ENCODE data around the gene C11orf87. TPM values are rescaled to one million over a fixed set of nuclear protein-coding genes. Genes with fewer than 3 reads are reported as not detected.

Gene C11orf87
- polyA plus RNA-seq (ENCODE audit: insufficient read length in 12 of 12) = 1 to 10 TPM in 2 of 12 donors, under 1 TPM in 8, not detected in 2; 0.13 to 1.6 (median 0.32) TPM
- long read RNA-seq, donor 1 = 0 reads
- long read RNA-seq, donor 2 = 0 reads
- long read RNA-seq, donor 3 = 0 reads
- long read RNA-seq, donor 4 = 0 reads
- long read RNA-seq, donor 5 = 0 reads
- long read RNA-seq, donor 6 = 0 reads
- long read RNA-seq, donor 7 = 0 reads
- long read RNA-seq, donor 8 = 0 reads
- long read RNA-seq, donor 9 = 0 reads
- long read RNA-seq, donor 10 = 0 reads
- long read RNA-seq, donor 11 = 0 reads

DNA sequence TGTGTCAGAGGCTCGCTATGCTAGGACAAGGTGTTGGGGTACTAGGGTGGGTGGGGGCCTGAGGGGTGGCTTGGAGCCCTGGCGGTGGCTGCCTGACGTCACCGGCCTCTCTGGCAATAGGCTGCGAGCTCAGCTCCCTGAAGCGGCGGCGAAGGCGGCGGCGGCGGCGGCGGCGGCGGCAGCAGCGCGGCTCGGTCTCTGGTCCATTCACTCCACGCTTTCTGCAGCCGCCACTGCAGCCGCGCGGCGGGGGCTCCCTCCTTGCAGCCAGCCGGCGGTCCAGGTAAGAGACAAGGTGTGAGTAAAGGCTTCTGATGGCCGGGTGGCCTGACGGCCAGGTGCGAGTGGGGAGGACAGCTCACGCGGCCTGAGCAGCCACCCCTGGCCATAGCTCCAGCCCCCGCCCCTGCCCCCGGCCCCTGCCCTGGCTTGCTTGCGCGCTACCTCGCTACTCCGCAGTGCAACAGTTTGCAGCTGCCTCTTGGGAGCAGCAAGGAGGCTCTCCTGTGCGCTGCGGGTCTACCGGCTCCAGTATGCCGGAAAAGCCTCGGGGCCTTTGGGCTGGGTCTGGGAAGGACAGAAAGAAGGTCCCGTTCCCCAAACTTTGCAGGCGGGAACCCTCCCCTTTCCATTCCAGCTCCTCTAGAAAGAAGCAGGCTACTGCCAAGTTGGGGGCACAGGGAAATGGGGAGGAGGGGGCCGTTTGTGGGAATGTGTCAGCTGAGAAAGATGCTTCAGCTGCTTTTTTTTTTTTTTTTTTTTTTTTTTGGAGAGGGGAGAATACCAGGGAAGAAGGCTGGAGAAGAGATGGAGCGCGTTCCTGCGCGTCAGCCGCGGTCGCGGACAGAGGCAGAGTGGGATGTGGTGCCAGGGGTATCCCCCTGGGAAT is at the start of gene C11orf87:
Gene C11orf87 (plus strand): TSS at position 210 of the 889 bp plus-strand sequence. CDS start 1,444 bp downstream, outside the sequence.
- no peak for DNase-seq

DNA sequence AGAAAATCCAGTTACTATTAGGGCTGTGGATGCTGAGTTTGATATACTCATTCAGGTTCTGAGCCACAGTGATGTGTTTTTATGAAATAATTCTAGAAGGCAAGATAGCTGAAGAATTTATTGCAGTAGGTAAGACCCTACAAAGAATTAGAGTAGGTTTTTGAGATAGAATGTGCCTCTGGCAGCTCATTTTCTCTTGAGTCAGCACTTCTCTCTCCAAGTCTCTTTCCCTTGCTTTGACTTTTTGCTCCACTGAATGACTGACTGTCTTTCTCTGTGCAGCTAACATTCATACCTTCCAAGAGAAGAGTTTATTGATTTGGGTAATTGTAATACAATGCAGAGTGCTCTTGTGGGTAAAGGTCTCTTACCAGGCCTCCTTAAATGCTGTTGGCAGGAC is 48.0 kb upstream of the C11orf87 start:
- DNase-seq = no peak

DNA sequence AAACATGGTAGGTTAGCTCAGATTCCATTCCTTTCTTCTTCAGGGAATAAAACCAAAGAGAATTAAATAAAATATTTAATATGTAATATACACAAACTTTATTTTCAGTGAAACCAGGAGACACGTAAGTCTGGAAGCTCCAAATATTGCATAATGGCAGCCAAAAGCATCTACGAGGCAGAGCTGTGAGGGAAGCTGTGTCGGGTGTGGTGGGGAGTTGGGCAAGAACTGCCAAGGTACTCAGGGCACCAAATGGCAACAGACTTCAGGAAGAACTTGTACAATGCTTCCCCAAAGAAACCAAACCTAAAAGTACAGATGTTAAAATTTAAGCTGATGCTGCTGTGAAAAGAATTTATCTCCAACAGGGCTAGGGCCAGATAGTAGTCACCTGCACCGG is 47.5 kb upstream of the C11orf87 start:
- no peak for DNase-seq

DNA sequence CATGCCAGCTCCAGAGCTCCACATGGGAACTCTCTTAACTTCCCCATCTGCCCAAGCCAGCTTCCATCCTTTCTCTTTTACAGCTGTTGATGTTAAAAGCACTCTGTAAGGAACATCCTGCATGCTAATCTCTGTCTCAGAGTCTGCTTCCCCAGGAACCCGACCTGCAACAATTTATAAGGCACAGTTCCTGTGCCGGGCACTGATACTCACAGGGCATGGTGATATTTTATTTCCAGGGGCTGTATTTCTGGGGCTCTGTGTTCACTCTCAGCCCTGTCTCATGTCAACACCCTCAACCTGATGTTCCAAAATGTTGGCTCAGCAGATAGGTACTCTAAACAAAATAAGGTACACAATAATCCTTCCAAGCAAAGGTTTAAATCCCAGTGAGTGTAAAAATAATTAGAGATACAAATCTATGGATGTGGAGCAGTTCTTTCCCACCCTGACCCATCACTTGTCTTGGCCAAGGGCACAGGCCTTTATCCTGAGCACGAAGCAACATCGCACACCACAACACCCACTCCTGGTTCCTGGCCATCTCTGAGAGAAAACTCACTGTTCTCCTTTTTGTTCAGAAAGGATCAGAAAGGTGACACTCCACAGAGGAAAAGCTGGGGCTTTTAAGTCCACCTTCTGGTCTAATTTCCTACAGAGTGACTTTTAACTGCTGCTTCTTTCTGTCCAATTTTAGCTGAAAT is 44.8 kb upstream of the C11orf87 start:
- no peak for DNase-seq

DNA sequence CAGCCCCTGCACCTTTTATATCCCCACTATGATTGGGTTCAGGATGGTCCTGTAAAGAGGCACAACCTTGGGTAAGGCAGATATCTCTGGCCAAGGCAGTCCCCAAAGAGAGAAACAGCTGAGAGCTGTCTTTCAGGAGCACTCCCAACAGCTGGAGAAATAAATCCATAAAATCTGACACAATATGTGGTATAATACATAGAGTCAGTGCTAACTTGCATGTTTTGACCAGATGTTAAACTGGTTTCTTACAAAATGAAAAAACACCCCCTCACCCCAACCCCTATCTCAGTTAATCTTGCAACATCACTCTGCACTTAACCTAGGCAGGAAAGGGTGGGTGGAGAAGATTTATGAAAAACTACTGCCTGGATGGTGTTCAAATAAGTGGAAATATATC is 44.0 kb upstream of the C11orf87 start:
- DNase-seq = peak; percentile 10

DNA sequence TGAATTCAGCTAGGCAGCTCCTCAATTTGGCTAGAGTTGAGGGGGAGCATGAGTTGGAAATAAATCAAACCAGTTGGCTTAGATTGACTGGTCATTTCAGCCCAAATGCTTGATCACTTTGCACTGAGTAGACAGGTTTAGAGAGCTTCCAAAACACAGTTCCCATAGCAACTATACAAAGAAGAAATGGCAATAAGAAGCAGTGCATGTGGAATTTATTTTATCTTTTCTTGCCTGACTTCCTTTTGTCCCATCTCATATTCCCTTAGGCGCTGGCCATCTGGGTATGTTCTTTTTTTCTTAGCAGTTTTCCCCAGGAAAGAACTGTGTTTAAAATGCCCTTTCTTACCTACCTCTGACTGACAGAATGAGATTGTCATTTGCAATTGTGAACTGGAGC is 38.7 kb upstream of the C11orf87 start:
- peak; percentile 38 for DNase-seq

DNA sequence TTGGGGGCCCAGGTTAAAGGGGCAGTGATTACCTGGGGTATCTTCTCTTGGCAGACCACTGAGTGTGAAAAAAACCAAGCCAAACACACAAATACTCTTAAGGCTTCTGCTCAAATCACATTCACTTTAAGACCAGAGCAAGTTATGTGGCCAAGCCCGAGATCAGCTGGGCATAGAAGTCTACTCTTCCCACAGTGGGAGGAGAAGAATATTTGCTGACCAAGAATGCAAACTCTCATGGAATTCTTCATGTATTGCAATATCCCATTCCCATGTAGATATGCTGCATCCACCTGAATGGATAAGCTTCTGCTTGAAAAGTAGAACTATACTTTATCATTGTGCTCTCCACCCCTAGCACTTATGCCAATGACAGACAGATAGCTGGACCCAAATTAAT is 37.1 kb upstream of the C11orf87 start:
- DNase-seq = no peak

DNA sequence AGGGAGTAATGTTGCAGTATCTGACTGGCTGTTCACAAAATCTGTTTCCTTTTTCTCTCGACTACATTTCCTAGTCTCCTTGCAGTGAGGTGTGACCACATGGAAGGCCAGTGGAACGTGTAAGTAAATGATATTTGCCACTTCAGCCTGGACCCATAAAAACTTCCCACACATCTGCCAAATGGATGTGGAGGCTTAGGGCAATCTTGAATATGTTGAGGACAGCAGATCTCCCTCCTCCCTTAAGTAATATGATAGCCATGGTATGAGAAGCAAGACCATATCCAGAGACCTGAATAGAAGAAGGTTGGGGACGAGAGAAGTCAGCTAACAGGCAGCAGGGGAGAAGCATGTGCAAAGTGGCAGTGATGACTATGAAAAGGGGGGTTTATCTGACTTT is 33.0 kb upstream of the C11orf87 start:
- DNase-seq = no peak

DNA sequence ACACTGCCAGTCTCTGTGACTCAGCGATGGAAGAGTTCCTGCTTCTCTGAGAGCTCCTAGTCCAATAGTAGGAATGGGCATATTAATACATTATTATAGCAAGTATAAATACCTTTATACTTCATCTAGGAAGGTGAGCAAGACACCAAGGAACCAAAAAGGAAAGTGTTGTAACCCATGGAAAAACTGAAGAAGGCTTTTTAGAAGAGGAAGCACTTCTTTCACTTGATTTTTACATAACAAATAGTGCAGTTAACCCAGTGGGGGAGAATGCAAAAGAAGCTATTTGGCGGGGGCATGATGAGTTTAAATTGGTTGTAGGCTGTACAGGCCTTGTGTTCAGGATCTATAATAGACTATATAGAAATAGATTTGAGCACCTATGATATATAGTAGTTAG is 31.2 kb upstream of the C11orf87 start:
- no peak for DNase-seq

DNA sequence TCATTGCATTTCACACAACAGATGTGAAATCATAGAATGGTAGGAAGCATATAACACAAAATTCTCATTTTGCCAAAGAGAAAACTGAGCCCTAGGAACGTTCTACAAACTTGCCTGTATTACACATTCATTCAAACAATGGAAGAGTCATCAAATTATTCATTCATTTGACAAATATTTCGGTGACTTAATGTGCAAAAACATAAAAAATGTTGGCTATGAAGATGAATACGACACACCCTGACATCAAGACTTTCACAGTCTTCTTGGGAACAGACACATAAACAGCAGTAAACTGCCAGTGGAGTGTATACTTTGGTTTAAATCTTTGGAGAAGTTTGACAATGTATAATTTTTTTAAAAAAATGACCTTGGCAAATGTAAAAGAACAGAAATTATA is 20.4 kb upstream of the C11orf87 start:
- DNase-seq = no peak

DNA sequence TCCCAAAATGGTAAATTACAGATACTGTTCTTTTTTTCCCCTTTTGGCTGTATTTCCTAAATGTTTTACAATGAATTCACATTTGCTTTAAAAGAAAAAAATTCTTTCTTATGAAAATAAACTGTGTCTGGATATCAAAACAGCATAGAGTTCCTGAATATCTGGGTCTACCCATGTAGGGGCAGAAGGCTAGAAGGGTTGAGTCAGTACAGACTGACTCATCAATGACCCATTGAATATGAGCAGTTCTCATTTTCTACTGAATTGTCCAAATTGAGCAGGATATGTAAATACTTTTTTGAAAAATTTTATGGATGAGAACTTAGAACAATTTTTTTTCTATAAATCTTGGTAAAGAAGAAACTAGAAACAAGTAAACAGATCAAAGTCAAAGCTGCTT is 16.3 kb upstream of the C11orf87 start:
- no peak for DNase-seq

DNA sequence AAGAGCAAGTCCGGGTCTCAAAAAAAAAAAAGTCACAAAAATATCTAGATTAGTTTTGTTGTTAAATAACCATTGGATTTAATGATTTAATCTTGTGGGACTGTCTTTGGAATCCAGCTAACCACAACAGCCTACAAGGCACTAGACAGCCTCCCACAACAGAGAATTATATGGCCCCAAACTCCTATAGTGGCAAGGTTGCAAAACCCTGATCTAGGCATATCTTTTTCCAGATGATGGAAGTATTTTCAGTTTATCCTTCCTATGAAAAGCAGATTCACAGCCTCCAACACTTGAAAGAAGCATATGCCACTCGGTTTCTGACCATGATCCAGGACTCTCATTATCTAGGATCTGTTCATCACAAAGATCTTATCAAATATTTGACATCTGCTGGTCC is 5.4 kb upstream of the C11orf87 start:
- no peak for DNase-seq

DNA sequence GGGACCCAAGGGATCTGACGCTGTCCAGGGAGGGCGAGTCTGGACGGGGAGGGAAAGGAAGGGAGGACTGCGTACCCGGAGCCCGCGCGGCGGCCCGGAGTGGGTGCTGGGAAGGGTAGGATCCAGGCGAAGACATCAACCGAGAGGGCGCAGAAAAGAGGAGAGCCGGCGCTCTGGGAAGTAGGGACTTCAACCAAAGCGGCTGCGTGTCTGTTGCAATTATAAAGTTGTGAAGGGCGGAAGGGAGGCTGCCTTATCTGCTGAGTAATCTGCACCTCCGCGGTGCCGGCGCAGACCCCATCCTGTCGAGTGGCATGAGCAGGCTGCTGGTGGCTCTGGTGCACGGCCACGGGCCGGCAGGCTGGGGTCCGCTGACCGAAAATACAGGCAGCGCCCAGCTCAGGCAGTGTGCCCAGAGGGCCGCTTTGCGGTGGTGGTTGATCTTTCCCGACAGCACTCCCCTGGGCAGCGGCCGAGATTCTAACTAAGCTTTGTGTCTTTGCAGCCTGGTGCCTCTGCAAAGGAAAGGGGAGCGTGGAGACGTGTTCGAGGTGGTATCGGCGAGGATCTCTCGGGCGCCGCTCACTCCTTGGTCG is 978 bp downstream of the C11orf87 start:
- peak; percentile 17 for DNase-seq

DNA sequence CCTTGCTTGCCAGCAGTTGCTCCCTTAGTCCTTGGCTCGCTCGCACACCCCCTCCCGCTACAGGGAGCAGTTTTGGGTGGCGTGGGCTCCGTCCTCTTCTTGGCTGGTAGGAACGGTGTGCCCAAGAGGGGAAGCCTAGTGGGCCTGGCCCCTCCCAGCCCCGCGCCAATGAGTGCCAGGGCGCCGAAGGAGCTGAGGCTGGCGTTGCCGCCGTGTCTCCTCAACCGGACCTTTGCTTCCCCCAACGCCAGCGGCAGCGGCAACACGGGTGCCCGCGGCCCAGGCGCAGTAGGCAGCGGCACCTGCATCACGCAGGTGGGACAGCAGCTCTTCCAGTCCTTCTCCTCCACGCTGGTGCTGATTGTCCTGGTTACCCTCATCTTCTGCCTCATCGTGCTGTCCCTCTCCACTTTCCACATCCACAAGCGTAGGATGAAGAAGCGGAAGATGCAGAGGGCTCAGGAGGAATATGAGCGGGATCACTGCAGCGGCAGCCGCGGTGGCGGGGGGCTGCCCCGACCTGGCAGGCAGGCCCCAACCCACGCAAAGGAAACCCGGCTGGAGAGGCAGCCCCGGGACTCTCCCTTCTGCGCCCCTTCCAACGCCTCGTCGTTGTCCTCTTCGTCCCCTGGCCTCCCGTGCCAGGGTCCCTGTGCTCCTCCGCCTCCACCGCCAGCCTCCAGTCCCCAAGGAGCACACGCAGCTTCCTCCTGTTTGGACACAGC is 1.6 kb downstream of the C11orf87 start:
- no peak for DNase-seq

DNA sequence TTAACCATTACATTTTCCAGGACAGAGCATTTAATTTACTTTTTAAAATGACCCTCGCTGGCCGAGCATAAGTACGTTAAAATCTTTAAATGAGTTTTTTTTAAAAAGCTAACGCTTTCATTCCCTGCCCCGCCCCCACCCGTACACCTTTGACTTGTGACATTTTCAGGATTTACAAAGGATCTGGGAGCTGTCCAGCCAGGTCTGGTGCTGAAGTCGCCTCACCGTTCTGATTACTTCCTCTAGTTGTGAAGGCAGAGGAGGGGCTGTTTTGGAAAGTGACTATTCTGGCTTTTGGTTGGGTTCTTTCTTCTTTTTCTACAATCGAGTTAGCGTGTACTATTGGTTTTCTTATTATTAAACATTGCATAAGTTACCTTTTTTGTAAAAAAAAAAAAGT is 2.9 kb downstream of the C11orf87 start:
- DNase-seq = no peak

DNA sequence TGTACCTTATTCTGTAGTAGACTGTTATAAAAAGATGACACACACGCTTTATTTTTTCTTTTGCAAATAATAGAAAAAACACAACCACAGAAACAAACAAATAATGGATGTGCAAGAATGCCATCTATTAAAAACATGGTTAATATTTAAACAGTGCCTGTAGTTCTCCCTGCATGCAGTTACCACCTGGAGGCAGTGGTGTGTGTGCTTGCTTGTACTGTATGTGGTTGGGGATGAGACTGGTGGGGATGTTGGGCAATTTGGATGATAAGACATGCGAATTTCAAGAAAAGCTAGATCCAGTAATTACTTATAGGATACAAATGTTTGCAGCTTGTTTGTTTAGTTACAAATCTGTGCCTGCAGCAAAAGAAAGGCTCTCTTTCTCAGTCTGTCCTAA is 3.6 kb downstream of the C11orf87 start:
- DNase-seq = no peak

DNA sequence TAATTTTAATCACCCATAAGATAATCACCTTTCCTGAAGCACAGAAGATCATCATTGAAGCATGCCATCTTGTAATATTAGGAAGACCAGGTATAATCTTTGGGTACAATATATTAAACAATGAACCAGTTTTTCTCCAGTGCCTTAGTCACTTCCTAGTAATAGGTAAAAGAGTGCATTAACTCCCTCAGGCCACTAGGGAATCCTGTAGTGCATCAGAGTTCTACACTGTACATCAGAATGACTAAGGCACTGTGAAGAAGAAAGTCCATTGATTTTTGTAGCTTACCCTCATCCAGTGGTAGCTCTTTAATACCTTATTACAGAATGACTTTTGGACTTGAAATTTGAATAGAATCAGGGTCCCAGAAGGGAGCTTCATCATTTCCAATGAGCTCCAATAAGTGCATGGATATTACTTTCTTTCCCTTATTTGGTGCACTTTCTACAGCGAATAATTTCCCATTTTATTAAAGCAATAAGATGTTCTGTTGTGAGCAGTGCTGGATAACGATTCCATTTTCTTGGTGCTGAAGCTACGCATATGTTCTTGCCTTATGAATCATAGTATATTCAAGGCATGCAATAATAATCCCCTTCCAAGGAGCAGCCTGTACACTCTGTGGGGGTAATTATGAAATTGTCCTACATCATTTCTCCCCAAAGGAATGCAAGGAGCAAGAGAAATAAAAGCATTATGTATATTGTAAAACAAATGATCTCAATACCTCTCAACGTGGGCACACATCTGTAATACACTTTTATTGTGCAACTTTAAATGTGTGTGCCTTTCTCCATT is 4.7 kb downstream of the C11orf87 start:
- DNase-seq = no peak

DNA sequence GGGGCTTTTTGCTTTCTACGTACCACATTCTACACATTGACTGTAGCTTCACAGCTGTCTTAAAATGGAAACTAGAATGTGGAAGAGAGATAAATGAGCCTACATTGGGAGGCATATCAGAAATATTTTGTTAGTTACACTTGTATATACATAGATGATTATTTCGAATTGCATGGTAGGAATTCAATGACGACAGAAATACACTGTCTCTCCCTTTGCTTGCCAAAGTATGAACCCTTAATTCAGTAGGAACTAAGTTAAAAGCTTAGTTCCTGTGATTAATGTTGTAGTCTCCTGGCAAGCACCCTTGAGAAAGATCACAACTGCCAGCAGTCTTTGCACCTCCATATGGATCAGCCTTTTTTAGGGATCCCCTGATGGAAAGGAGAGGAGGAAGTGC is 10.1 kb downstream of the C11orf87 start:
- no peak for DNase-seq

DNA sequence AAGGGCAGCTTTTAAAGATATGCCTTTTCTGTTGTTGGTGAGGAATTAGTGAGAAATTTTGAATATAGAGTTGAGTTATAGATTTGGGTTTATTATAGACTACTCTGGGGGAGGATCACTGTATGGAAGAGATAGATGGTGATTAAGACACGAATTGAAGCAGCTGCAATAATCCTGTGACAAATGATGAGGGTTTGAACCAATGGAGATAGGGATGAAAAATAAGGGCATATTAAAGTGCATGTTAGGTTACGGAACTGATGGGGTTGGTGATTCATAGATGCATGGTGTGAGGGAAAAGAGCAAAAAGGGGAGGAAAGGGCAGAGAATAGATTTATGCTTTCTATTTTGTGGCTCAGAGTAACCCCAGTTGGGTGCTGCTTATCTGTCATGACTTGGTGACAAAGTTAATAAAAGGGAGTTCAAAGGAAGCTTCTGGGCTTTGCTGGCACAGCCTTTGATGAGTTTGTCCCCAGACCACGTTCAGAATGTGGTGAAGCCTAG is 11.8 kb downstream of the C11orf87 start:
- no peak for DNase-seq

DNA sequence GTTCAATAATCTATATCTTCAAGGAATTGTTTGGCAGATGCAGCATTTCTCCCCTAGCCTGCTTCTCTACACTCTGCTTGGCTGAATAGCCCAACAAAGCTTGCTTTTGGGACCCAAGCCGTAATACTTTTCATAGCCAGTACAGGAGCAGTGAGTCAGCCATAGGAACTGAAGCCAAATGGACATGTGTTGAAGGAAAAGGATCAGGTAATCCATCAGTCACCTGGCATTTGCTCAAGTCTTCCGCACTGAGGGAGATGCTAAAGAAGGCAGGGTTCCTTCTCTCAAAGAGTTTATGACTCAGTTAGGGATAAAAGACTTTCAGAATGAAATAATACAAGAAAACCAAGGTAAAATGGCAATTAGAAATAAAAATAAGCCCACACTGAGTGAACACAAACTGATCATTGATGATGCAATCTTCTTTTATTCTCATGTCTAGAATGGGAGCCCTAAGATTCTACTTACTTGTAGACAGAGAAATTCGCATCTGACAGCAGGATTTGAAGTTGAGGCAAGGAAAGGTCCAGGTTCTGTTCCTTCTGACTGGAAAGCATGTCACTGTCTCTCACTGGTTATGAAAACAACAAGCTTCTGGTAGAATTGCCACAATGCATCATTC is 13.2 kb downstream of the C11orf87 start:
- DNase-seq = no peak
